ENCODE data around the gene FILIP1L. TPM values are rescaled to one million over a fixed set of nuclear protein-coding genes. Genes with fewer than 3 reads are reported as not detected.

The FILIP1L gene
- total RNA-seq, 4 donors from 2014 or later = 113 to 149 (median 122) TPM

- no peak for TF ChIP-seq EP300 (IDR thresholded peaks at IDR 0.05)
- no peak for TF ChIP-seq POLR2A (IDR thresholded peaks at IDR 0.05)
- TF ChIP-seq POLR2AphosphoS5 (IDR thresholded peaks at IDR 0.05) = no peak
- no peak for TF ChIP-seq CTCF (IDR thresholded peaks at IDR 0.05)
- Histone ChIP-seq H3K27ac (peak overlapping the region in 2 of 4 donors; percentile 63 to 67), H3K9me3 (peaks cover 0 to 18% (median 0%) of the 10 kb centered on the region in 3 donors), H3K4me3 (no peak overlapping the region), H3K36me3 (no peaks in the 10 kb centered on the region), H3K4me1 (peaks cover 5 to 44% (median 19%) of the 10 kb centered on the region in 3 donors), H3K27me3 (no peaks in the 10 kb centered on the region)
- ATAC-seq = no peak
- WGBS, 2 donors (ENCODE audit: low coverage in 1 of 2) = 70 to 73% methylated on average over 2 of the region's 2 CpGs
Measured at GRCh38 chr3:100158918-100159330, 44.6 kb upstream of the FILIP1L start.

GRCh38 chr3:100157685-100158084 is 43.4 kb upstream of the FILIP1L start:
- no peaks in the 10 kb centered on the region for H3K27me3 ChIP-seq
- no peak for TF ChIP-seq EP300 (IDR thresholded peaks at IDR 0.05)
- TF ChIP-seq POLR2AphosphoS5 (IDR thresholded peaks at IDR 0.05) = no peak
- TF ChIP-seq POLR2A (IDR thresholded peaks at IDR 0.05) = no peak
- TF ChIP-seq CTCF (IDR thresholded peaks at IDR 0.05) = no peak
- H3K27ac ChIP-seq = no peak overlapping the region
- no peak overlapping the region for H3K4me3 ChIP-seq
- no peak for ATAC-seq
- peaks cover 5 to 38% (median 19%) of the 10 kb centered on the region in 3 donors for H3K4me1 ChIP-seq
- no peaks in the 10 kb centered on the region for H3K36me3 ChIP-seq
- WGBS, 2 donors (ENCODE audit: low coverage in 1 of 2) = 56 to 67% methylated on average over 1 to 2 of the region's 2 CpGs
- peaks cover 0 to 18% (median 0%) of the 10 kb centered on the region in 3 donors for H3K9me3 ChIP-seq

GRCh38 chr3:100155590-100155989 is 41.3 kb upstream of the FILIP1L start:
- peaks cover 0 to 18% (median 0%) of the 10 kb centered on the region in 3 donors for H3K9me3 ChIP-seq
- no peaks in the 10 kb centered on the region for H3K27me3 ChIP-seq
- no peak overlapping the region for H3K27ac ChIP-seq
- TF ChIP-seq POLR2A (IDR thresholded peaks at IDR 0.05) (no peak), CTCF (IDR thresholded peaks at IDR 0.05) (no peak), EP300 (IDR thresholded peaks at IDR 0.05) (no peak), POLR2AphosphoS5 (IDR thresholded peaks at IDR 0.05) (no peak)
- peaks cover 5 to 46% (median 21%) of the 10 kb centered on the region in 3 donors for H3K4me1 ChIP-seq
- H3K4me3 ChIP-seq = no peak overlapping the region
- no peak for ATAC-seq
- H3K36me3 ChIP-seq = no peaks in the 10 kb centered on the region

GRCh38 chr3:100155128-100155527 is 40.8 kb upstream of the FILIP1L start:
- Histone ChIP-seq H3K9me3 (peaks cover 0 to 18% (median 0%) of the 10 kb centered on the region in 3 donors), H3K27me3 (no peaks in the 10 kb centered on the region), H3K27ac (no peak overlapping the region), H3K4me3 (no peak overlapping the region), H3K4me1 (peaks cover 5 to 46% (median 19%) of the 10 kb centered on the region in 3 donors), H3K36me3 (no peaks in the 10 kb centered on the region)
- TF ChIP-seq POLR2AphosphoS5 (IDR thresholded peaks at IDR 0.05) (no peak), POLR2A (IDR thresholded peaks at IDR 0.05) (no peak), CTCF (IDR thresholded peaks at IDR 0.05) (no peak), EP300 (IDR thresholded peaks at IDR 0.05) (no peak)
- ATAC-seq = no peak

- Histone ChIP-seq H3K36me3 (no peaks in the 10 kb centered on the region), H3K27me3 (no peaks in the 10 kb centered on the region), H3K9me3 (peaks cover 0 to 18% (median 0%) of the 10 kb centered on the region in 3 donors), H3K27ac (no peak overlapping the region), H3K4me3 (no peak overlapping the region), H3K4me1 (peaks cover 5 to 46% (median 11%) of the 10 kb centered on the region in 3 donors)
- no peak for TF ChIP-seq CTCF (IDR thresholded peaks at IDR 0.05)
- WGBS, 2 donors (ENCODE audit: low coverage in 1 of 2) = 100% methylated on average over 1 of the region's 1 CpG
- no peak for ATAC-seq
Measured at GRCh38 chr3:100154171-100154570, 39.9 kb upstream of the FILIP1L start.
